Fibroblast of mammary gland (primary cell): Measurements from ENCODE around the gene SMIM12.
"Not testable (repeated sequence)": the region's sequence is repeated elsewhere in the genome, so short reads cannot be mapped to it uniquely, and the experiment has no call there.

Experiments
- DNase-seq: peaks from one replicate; pipeline ENCODE4 v3.0.0-alpha.2; 2010; ENCODE audit warnings: low read depth
- H3K4me3 ChIP-seq: 2 replicates; pipeline ENCODE4 v1.5.1; 2011; ENCODE audit warnings: low read depth, mild to moderate bottlenecking, low read length, moderate library complexity; ENCODE audit not compliant: control insufficient read depth
- TF ChIP-seq, protein P1 (sequence below): conservative IDR thresholded peaks from 2 replicates; pipeline ENCODE4 v1.5.1; 2011; ENCODE audit warnings: low read depth, low read length, inconsistent platforms; ENCODE audit not compliant: control insufficient read depth, insufficient read depth

SMIM12 gene

DNA sequence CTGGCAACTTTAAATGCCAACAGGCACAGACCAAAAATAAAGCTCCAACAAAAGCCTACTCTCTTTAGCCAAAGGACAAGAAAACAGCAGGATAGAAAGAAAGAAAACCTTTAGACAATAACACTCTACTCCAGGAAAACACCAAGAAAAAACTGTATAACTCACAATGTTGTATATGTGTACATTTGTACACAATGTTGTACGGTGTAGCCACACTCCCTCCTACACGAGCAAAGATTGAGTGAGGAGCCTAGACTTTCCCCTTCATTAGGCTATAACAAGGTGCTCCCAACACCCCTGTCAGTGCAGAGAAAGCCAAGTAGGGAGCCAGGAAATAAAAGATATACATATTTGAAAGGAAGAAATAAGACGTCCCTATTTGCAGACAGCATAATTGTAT, 42.8 kb downstream of the SMIM12 start:
- DNase-seq, result no peak
- H3K4me3 ChIP-seq, result no peak overlapping the region
- TF ChIP-seq, protein P1, sequence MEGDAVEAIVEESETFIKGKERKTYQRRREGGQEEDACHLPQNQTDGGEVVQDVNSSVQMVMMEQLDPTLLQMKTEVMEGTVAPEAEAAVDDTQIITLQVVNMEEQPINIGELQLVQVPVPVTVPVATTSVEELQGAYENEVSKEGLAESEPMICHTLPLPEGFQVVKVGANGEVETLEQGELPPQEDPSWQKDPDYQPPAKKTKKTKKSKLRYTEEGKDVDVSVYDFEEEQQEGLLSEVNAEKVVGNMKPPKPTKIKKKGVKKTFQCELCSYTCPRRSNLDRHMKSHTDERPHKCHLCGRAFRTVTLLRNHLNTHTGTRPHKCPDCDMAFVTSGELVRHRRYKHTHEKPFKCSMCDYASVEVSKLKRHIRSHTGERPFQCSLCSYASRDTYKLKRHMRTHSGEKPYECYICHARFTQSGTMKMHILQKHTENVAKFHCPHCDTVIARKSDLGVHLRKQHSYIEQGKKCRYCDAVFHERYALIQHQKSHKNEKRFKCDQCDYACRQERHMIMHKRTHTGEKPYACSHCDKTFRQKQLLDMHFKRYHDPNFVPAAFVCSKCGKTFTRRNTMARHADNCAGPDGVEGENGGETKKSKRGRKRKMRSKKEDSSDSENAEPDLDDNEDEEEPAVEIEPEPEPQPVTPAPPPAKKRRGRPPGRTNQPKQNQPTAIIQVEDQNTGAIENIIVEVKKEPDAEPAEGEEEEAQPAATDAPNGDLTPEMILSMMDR, result no peak

DNA sequence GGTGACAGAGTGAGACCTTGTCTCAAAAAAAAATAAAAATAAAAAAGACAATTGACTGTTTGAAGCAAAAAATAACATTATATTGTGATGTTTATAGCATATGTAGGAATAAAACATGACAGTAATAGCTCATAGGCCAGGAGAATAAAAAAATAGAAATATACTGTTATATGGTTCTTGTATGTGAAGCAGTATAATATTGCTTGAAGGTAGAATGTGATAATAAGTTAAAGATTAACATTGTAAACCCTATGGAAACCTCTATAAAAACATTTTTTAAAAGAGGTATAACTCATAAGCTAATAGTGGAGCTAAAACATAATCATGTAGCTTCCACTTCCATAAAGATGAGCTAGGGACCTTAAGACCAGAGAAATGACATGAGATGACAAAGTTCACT, 43.2 kb downstream of the SMIM12 start:
- H3K4me3 ChIP-seq, result no peak overlapping the region
- TF ChIP-seq, protein P1, result no peak
- no peak for DNase-seq

DNA sequence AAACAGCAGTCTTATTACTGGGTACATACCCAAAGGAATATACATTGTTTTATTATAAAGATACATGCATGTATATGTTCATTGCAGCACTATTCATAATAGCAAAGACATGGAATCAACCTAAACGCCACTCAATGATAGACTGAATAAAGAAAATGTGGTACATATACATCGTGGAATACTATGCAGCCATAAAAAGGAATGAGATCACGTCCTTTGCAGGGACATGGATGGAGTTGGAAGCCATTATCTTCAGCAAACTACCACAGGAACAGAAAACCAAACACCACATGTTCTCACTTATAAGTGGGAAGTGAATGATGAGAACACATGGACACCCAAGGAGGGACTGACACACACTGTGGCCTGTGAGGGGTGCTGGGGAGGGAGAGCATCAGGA, 48.8 kb downstream of the SMIM12 start:
- DNase-seq, H3K4me3 ChIP-seq: not testable (repeated sequence)

DNA sequence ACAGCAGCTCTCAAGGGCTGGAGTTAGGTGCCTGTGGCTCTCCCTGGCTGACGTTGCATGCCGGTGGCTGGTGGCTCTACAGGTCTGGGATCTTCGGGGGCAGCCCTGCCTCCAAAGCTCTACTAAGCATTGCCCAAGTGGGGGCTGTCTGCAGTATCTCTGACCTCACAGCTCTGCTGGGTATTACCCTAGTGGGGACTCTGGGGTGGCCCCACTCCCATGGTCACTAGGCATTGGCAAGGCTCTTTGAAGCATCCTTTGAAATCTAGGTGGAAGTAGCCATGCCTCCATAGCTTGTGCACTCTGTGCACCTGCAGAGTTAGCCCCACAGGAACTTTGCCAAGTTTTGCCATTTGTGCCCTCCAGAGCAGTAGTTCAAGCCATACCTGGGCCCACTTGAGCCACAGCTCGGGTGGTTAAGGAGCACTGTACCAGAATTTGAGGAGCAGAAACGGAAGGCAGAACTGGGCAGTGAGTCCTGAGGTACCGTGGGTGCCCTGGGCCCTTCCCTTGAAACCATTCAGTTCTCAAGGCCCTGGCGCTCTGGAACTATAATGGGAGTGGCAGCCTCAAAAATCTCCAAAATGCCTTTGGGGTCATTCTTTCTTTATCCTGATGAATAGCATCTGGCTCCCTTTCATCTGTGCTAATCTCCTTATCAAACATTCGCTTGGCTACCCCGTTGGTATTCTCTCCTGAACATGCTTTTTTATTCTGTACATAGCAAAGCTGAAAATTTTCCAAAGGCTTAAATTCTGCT, 51.3 kb downstream of the SMIM12 start:
- no peak overlapping the region for H3K4me3 ChIP-seq
- no peak for DNase-seq
- TF ChIP-seq, protein P1, result no peak

DNA sequence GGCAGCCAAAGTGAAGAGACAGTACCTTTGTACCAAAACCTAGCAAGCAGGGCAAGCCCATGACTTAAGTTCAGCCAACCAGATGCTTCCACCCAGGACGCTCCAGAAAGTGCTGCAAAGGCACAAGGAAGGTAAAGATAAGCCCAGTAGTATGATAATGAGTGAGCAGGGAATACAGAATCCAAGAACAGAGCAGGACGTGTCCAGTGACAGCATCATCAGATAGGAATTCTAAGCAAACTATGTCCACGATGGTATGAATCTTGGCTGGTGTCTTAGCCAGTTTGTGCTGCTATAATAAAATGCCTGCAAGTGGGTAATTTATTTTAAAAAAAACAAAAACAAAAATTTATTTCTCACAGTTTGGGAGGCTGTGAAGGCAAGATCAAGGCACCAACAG, 53.2 kb downstream of the SMIM12 start:
- no peak overlapping the region for H3K4me3 ChIP-seq
- TF ChIP-seq, protein P1, result no peak
- no peak for DNase-seq

DNA sequence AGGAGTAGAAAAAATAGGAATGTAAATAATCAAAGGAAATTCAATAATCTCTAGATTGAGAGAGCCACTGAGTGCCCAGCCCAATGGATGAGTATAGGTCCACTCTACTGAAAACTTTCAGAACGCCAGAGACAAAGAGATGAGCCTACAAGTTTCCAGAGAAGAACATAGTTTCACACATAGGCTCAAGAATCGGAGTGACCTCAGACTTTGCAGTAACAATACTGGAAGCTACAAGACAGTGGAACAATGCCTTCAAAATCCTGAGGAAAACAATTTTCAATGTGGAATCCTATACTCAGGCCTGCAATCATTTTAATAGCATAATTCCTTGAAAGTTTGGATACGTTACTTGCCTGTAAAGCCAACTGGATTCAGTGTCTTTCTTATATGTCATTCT, 55.8 kb downstream of the SMIM12 start:
- no peak for DNase-seq
- no peak overlapping the region for H3K4me3 ChIP-seq
- TF ChIP-seq, protein P1, result no peak
